CD4-positive, alpha-beta T cell treated with Interleukin-17A for 4 hours (primary cell): Measurements from ENCODE around the gene B4GAT1.

Experiments
- DNase-seq: peaks from one replicate; pipeline ENCODE4 v3.0.0-alpha.2; 2020; ENCODE audit warnings: mixed read lengths

B4GAT1 gene

GRCh38 chr11:66297610-66298009, 49.8 kb downstream of the B4GAT1 start:
- DNase-seq: no peak
